LNCaP clone FGC (cell line): ENCODE measurements around the gene RBBP8NL.

Experiments
- DNase-seq: peaks from one replicate; pipeline ENCODE4 v3.0.0-alpha.2; 2011; ENCODE audit warnings: low read depth
- H3K4me3 ChIP-seq: 2 replicates; pipeline ENCODE4 v1.5.1; 2011; ENCODE audit warnings: mild to moderate bottlenecking, low read depth, low read length, control low read depth
- TF ChIP-seq, protein P1 (sequence below): IDR thresholded peaks from 2 replicates; pipeline ENCODE4 v1.5.1; 2012; ENCODE audit warnings: mild to moderate bottlenecking; ENCODE audit not compliant: control insufficient read depth, insufficient read depth; ENCODE audit errors: extremely low read depth

RBBP8NL gene

DNA sequence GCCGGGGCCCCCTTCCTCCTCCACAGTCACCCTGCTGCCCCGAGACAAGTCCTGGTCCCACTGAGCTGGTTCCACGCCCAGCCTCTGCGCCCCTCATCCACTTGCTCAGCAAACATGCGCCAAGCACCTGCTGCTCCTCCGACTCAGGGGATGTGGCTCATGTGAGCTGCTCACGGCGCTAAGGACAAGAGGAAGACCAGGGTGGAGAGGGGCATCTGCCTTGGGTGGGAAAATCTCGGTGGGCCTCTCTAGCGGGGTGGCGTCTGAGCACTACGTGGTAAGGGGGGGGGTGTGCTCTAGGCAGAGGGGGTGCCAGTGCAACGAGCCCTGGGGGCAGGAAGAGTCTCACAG, 64.8 kb downstream of the RBBP8NL start:
- no peak overlapping the region for H3K4me3 ChIP-seq
- TF ChIP-seq, protein P1, sequence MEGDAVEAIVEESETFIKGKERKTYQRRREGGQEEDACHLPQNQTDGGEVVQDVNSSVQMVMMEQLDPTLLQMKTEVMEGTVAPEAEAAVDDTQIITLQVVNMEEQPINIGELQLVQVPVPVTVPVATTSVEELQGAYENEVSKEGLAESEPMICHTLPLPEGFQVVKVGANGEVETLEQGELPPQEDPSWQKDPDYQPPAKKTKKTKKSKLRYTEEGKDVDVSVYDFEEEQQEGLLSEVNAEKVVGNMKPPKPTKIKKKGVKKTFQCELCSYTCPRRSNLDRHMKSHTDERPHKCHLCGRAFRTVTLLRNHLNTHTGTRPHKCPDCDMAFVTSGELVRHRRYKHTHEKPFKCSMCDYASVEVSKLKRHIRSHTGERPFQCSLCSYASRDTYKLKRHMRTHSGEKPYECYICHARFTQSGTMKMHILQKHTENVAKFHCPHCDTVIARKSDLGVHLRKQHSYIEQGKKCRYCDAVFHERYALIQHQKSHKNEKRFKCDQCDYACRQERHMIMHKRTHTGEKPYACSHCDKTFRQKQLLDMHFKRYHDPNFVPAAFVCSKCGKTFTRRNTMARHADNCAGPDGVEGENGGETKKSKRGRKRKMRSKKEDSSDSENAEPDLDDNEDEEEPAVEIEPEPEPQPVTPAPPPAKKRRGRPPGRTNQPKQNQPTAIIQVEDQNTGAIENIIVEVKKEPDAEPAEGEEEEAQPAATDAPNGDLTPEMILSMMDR, result no peak
- no peak for DNase-seq

DNA sequence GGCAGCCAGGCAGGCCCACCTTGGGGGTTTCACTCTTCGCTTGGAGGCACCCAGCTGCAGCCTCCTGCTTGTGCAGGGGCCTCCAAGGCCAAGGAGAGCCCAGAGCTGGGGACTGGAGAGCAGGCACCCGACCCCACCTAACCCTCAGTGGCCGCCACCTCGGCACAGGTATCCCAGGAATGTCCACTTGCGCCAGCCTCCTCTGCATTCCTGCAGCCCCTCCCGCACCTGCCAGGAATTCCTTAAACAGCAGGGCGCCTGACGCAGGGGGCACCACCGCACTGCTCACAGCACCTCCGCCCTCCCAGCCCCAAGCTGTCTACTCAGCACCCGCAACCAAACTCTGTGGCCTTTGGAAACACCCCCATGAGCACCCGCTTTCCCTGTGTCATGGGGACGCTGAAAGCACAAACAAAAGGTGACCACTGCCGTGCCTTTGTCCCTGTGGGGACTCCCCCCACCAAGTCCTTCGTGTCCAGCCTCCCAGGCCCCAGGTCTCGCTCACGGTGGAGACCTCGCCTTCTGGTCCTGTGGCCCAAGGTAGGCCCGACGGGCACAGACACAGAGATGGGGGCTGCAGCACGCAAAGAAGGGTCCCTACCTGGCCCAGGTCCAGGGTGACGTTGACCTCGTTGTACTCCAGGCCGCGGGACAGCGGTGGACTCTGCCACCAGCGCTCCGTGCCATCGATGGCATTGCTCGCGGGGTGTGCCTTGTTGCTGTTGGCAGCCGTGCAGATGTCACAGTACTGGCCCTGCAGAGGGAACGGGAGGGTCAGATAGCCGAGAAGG, 65.3 kb downstream of the RBBP8NL start:
- no peak for DNase-seq
- TF ChIP-seq, protein P1, result no peak
- H3K4me3 ChIP-seq, result no peak overlapping the region

DNA sequence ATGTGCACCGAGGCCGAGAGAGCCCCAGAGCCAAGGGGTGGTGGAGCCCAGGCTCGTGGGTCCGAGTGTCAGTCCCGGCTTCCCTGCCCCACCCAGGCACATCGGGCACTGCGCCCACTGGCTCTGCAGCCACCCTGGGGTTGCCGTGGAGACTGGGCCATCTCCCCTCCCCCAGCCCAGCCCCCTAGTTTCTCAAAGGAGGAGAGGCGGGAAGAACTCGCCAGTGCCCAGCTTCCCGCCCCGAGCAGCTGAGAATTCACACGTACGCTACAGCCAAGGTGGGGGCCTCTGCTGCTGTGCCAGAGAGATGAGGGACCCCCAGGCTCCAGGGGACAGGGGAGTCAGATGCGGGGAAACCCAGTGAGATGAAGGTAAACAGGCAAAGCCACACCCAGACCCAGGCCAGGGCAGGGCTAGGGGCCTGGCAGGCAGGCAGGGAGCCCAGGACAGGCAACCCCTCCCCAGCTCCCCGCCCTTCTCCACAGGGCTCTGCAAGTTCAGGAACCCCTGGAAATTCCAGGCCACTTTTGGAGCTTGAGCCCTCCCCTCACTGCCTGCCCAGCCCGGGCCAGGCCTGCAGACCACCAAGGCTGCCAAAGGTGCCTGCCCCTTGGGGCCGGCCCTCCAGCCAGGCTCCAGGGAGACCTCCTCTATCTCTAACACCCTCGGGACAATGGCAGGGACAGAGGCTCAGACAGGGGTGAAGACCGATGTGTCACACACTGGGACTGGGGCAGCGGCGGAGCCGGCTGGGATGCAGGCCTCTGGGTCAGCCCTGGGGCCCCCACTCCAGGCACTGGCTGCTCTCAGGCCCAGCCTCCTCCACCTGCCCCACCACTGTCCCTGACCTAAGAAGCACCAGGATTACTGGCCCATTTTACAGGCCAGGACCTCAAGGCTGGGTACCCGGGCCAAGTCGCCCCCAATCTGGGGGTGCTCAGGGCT, 66.2 kb downstream of the RBBP8NL start:
- no peak for DNase-seq
- no peak overlapping the region for H3K4me3 ChIP-seq
- TF ChIP-seq, protein P1, result no peak
